K562 (cell line): Measurements from ENCODE around the gene KCNH3. TPM values are rescaled to one million over a fixed set of nuclear protein-coding genes. Genes with fewer than 3 reads are reported as not detected.

ENCODE experiments used
- ATAC-seq: fragments of 200-7000 bp; cut with Tn5 transposase; 3 replicates; pipeline ENCODE4 v1.9.1; 2020; ENCODE audit warnings: moderate library complexity
- BruUV-seq: library from RNA; stranded (reverse); fragments of 400-500 nt; replicated peaks from 2 replicates; lab custom pipeline; 2021; lab: Mats Ljungman, UMichigan
- CTCF ChIA-PET: fragments of 300-600 bp; formaldehyde crosslinking; extraction: SDS; loops from one replicate; lab custom pipeline; 2021; ENCODE audit warnings: low intra/inter-chr PET ratio; lab: Yijun Ruan, JAX
- POLR2A ChIA-PET: fragments of 300-600, 350-650 bp; sonication (Branson Sonifier 250); formaldehyde crosslinking; extraction: SDS; loops from one replicate; lab custom pipeline; 2021; ENCODE audit warnings: antibody characterized with exemption, inconsistent platforms; lab: Yijun Ruan, JAX
- DNase-seq, 4 experiments: peaks; one replicate each; pipeline versions ENCODE4 v3.0.0 to v3.0.0-alpha.2; 2011 to 2018; ENCODE audit warnings: low spot score in 3 of 4, mixed read lengths in 3 of 4; ENCODE audit errors: extremely low read depth in 1 of 4
- FAIRE-seq: peaks from 2 replicates; lab custom pipeline; 2011; peaks lifted over from hg19 to GRCh38; lab: Jason Lieb, UNC
- H2AFZ ChIP-seq: 2 replicates; pipeline ENCODE4 v1.6.0; 2011; ENCODE audit warnings: low read depth, low read length, control low read depth, inconsistent platforms
- H3K27ac ChIP-seq: fragments of 200-600 bp; 3 replicates; pipeline ENCODE4 v1.8.0; 2011; ENCODE audit warnings: low read depth, mild to moderate bottlenecking, control low read depth, inconsistent platforms, low read length, moderate library complexity, mixed read lengths; ENCODE audit errors: extremely low read depth
- H3K27me3 ChIP-seq, 2 experiments: fragments of 300-600 bp in 1 of 2; 2 replicates in 1 of 2; 3 replicates in 1 of 2; pipeline versions ENCODE4 v1.6.0 to v1.8.0; 2011; ENCODE audit warnings: inconsistent platforms in 2 of 2, low read length in 2 of 2, mild to moderate bottlenecking in 1 of 2, mixed read lengths in 1 of 2, moderate library complexity in 1 of 2; ENCODE audit not compliant: control insufficient read depth in 2 of 2, insufficient read depth in 2 of 2
- H3K36me3 ChIP-seq: fragments of 300-600 bp; 3 replicates; pipeline ENCODE4 v1.8.0; 2011; ENCODE audit warnings: mild to moderate bottlenecking, low read length, inconsistent platforms; ENCODE audit not compliant: control insufficient read depth, insufficient read depth
- H3K4me1 ChIP-seq, 2 experiments: fragments of 200-600 bp in 1 of 2; replicated peaks in 1 of 2; 2 replicates in 1 of 2; 3 replicates in 1 of 2; pipeline versions ENCODE4 v1.5.1 to v1.8.0; 2011; ENCODE audit warnings: inconsistent platforms in 2 of 2, low read length in 2 of 2, mild to moderate bottlenecking in 1 of 2, mixed read lengths in 1 of 2, moderate library complexity in 1 of 2; ENCODE audit not compliant: control insufficient read depth in 2 of 2, insufficient read depth in 2 of 2
- H3K4me2 ChIP-seq: 2 replicates; pipeline ENCODE4 v1.6.1; 2011; ENCODE audit warnings: low read length, control low read depth, inconsistent platforms, mixed read lengths; ENCODE audit not compliant: insufficient read depth
- H3K4me3 ChIP-seq: fragments of 200-600 bp; sonication (generic), shearing (Covaris generic); 2 replicates; pipeline ENCODE4 v1.5.1; 2016; ENCODE audit warnings: control low read depth, inconsistent platforms
- H3K79me2 ChIP-seq: fragments of 200-600 bp; 3 replicates; pipeline ENCODE4 v1.8.0; 2011; ENCODE audit warnings: low read length, inconsistent platforms; ENCODE audit not compliant: control insufficient read depth, insufficient read depth
- H3K9ac ChIP-seq, 2 experiments: 2 replicates each; pipeline versions ENCODE4 v1.6.0 to v1.6.1; 2011; ENCODE audit warnings: low read depth in 2 of 2, low read length in 2 of 2, control low read depth in 1 of 2, inconsistent platforms in 1 of 2, mild to moderate bottlenecking in 1 of 2, mixed read lengths in 1 of 2; ENCODE audit not compliant: insufficient read depth in 1 of 2
- H3K9me1 ChIP-seq: one replicate; pipeline ENCODE4 v1.6.0; 2011; ENCODE audit warnings: inconsistent platforms, mild to moderate bottlenecking, low read length, moderate library complexity; ENCODE audit not compliant: control insufficient read depth, insufficient read depth
- H3K9me3 ChIP-seq: replicated peaks from 2 replicates; pipeline ENCODE4 v1.5.1; 2011; ENCODE audit warnings: low read depth, low read length, inconsistent platforms; ENCODE audit not compliant: control insufficient read depth, insufficient read depth
- H4K20me1 ChIP-seq: replicated peaks from 2 replicates; pipeline ENCODE4 v1.6.1; 2011; ENCODE audit warnings: low read length, inconsistent platforms, mixed read lengths; ENCODE audit not compliant: control insufficient read depth, insufficient read depth
- ATF2 ChIP-seq: sonication (generic); formaldehyde crosslinking; IDR thresholded peaks from 2 replicates; pipeline ENCODE4 v1.8.1; 2022; ENCODE audit warnings: missing genetic modification reagents
- CXXC5 ChIP-seq: fragments of 250-450 bp; sonication (Bioruptor Pico); IDR thresholded peaks from 2 replicates; pipeline ENCODE4 v1.8.0; 2022; ENCODE audit warnings: inconsistent platforms, mild to moderate bottlenecking, moderate library complexity
- EHMT2 ChIP-seq: fragments of 450-650 bp; IDR thresholded peaks from 2 replicates; pipeline ENCODE4 v1.6.1; 2018; ENCODE audit warnings: antibody characterized with exemption
- ETV6 ChIP-seq, 3 experiments: fragments of 150-350 bp in 1 of 3; sonication (generic) in 1 of 3; formaldehyde crosslinking in 1 of 3; IDR thresholded peaks; 2 replicates each; pipeline versions ENCODE4 v1.6.1 to v1.8.0; 2014 to 2022; ENCODE audit warnings: borderline replicate concordance in 2 of 3, low read depth in 2 of 3, antibody characterized with exemption in 1 of 3, low read length in 1 of 3, mild to moderate bottlenecking in 1 of 3, missing genetic modification reagents in 1 of 3
- EZH2 ChIP-seq: IDR thresholded peaks from 2 replicates; pipeline ENCODE4 v1.6.1; 2012; ENCODE audit warnings: low read depth, mild to moderate bottlenecking, inconsistent platforms, low read length, borderline replicate concordance
- HEY1 ChIP-seq: fragments of 250-450 bp; sonication (Bioruptor Pico); IDR thresholded peaks from 2 replicates; pipeline ENCODE4 v1.5.0; 2020; ENCODE audit warnings: mild to moderate bottlenecking, moderate library complexity, borderline replicate concordance
- PHF21A ChIP-seq: fragments of 450-650 bp; IDR thresholded peaks from 2 replicates; pipeline ENCODE4 v1.6.1; 2017; ENCODE audit warnings: low read depth, borderline replicate concordance
- TCF7 ChIP-seq: sonication (generic); IDR thresholded peaks from 2 replicates; pipeline ENCODE4 v1.6.1; 2016; ENCODE audit warnings: antibody characterized with exemption, borderline replicate concordance
- ZNF407 ChIP-seq: fragments of 450-650 bp; IDR thresholded peaks from 2 replicates; pipeline ENCODE4 v1.6.1; 2016; ENCODE audit warnings: low read depth
- ZNF41 ChIP-seq: fragments of 250-450 bp; sonication (Bioruptor Pico); conservative IDR thresholded peaks from 2 replicates; pipeline ENCODE4 v1.4.0; 2020; ENCODE audit warnings: mild to moderate bottlenecking
- WGBS: fragments of 100-300 bp; shearing (Covaris generic); methylation state at CpG from one replicate; pipeline ENCODE4 v1.1.6; 2016; ENCODE audit warnings: low coverage, mixed read lengths; ENCODE audit not compliant: insufficient coverage; ENCODE audit errors: missing lambda C conversion rate; 5-methylcytosine and 5-hydroxymethylcytosine counted together
- in situ Hi-C: fragments of 300-500 bp; cut with MboI; formaldehyde crosslinking; loops from 4 replicates; pipeline ENCODE4 v1.15.0; 2018; ENCODE audit warnings: inconsistent platforms, mixed read lengths
- intact Hi-C: fragments of 100-400 bp; cut with micrococcal nuclease; formaldehyde crosslinking; loops from 2 replicates; pipeline ENCODE4 v1.14.2; 2022
- polyA plus RNA-seq, 8 experiments: library from polyadenylated mRNA; depleted of rRNA in 4 of 8; stranded (reverse) in 5 of 8; unstranded in 3 of 8; fragments of >200 nt; fragmentation: Nextera tagmentation in 2 of 8; fragmentation: Illumina TruSeq in 1 of 8; extraction: Ambion mirVana in 2 of 8; extraction: Trizol in 1 of 8; gene quantifications; 2 replicates each; pipeline versions ENCODE4 v1.2.1 to v1.2.3, GENCODE V29; 2011 to 2014; ENCODE audit warnings: inconsistent platforms in 1 of 8, missing spikeins in 1 of 8
- total RNA-seq, 7 experiments: library from RNA; depleted of rRNA in 6 of 7; stranded (reverse); fragments of >200 nt in 6 of 7; fragmentation: Illumina TruSeq in 2 of 7; extraction: Trizol in 2 of 7; gene quantifications; 2 replicates each; pipeline versions ENCODE4 v1.2.1 to v1.2.3, GENCODE V29; 2011 to 2021; ENCODE audit warnings: low replicate concordance in 1 of 7

Gene KCNH3
- total and polyA plus RNA-seq, 9 of the 15 experiments (the other 6 are each of a cell fraction or from before 2014, with no cell fraction given): 0.01 to 0.09 TPM; not detected in 7

GRCh38 chr12:49496417-49497360 is 42.1 kb upstream of the KCNH3 start:
- Histone ChIP-seq H3K4me2 (no peak overlapping the region), H3K4me1 (no peaks in the 10 kb centered on the region), H3K27me3 (no peaks in the 10 kb centered on the region), H3K4me3 (no peak overlapping the region), H3K27ac (no peak overlapping the region), H3K9me1 (no peaks in the 10 kb centered on the region), H3K9me3 (no peaks in the 10 kb centered on the region), H3K36me3 (peaks cover 10% of the 10 kb centered on the region; the same call in 2 of the 3 replicates), H2AFZ (no peak overlapping the region), H3K9ac (no peak overlapping the region), H3K79me2 (no peaks in the 10 kb centered on the region), H4K20me1 (no peaks in the 10 kb centered on the region)
- in situ Hi-C loops (no loop called here), intact Hi-C loops (no loop called here)
- DNase-seq: no peak
- no peak for FAIRE-seq
- ATAC-seq: no peak
- ChIA-PET CTCF (no interaction called here), POLR2A (interaction anchor here (0.7 to 0.8 kb wide), 2 partner anchors 10 to 133 kb away, joined by 3 read pairs; no protein-coding TSS in a partner anchor)
- no TSS peak for BruUV-seq
- 80% methylated on average over 10 of the region's 10 CpGs for WGBS
- no peak for TF ChIP-seq ATF2 (CRISPR knock-in tag)
- TF ChIP-seq ETV6 (IDR thresholded peaks at IDR 0.05; ENCODE audit: borderline replicate concordance in 1 of 2, low read depth in 2 of 2, low read length in 1 of 2): no peak
- no peak for TF ChIP-seq ETV6 (CRISPR knock-in tag; IDR thresholded peaks at IDR 0.05; ENCODE audit: borderline replicate concordance)
- no peak for TF ChIP-seq EHMT2
- TF ChIP-seq PHF21A: no peak
- TF ChIP-seq CXXC5 (CRISPR knock-in tag): no peak
- no peak for TF ChIP-seq ZNF407
- TF ChIP-seq HEY1 (CRISPR knock-in tag): no peak
- no peak for TF ChIP-seq TCF7
- TF ChIP-seq EZH2: no peak
- no peak for TF ChIP-seq ZNF41 (CRISPR knock-in tag)
